Cardiac muscle cell (in vitro differentiated cells and primary cell): ENCODE data around the gene GAA. TPM values are rescaled to one million over a fixed set of nuclear protein-coding genes. Genes with fewer than 3 reads are reported as not detected.

ENCODE experiments used
- DNase-seq, 2 donors: peaks; one replicate each; pipeline versions ENCODE4 v3.0.0 to v3.0.0-alpha.2; 2010 to 2017; ENCODE audit warnings: low read depth in 1 of 2, low spot score in 1 of 2
- H3K27ac ChIP-seq: fragments of 200-600 bp; sonication (generic); 2 replicates; pipeline ENCODE4 v1.5.1; 2016
- H3K27me3 ChIP-seq: fragments of 200-600 bp; sonication (generic); 2 replicates; pipeline ENCODE4 v1.6.0; 2016; ENCODE audit warnings: control low read depth
- H3K36me3 ChIP-seq: fragments of 200-600 bp; sonication (generic); 2 replicates; pipeline ENCODE4 v1.5.1; 2016; ENCODE audit warnings: control low read depth
- H3K4me1 ChIP-seq: fragments of 200-600 bp; sonication (generic); 2 replicates; pipeline ENCODE4 v1.8.1; 2017; ENCODE audit warnings: low read depth, mild to moderate bottlenecking, mixed run types
- H3K4me3 ChIP-seq: fragments of 200-600 bp; sonication (generic); 2 replicates; pipeline ENCODE4 v1.5.1; 2016; ENCODE audit warnings: mild to moderate bottlenecking
- H3K9me3 ChIP-seq: fragments of 200-600 bp; sonication (generic); 2 replicates; pipeline ENCODE4 v1.5.1; 2017; ENCODE audit warnings: low read depth, mild to moderate bottlenecking, control low read depth
- CTCF ChIP-seq: IDR thresholded peaks from 2 replicates; pipeline ENCODE4 v1.5.1; 2012; ENCODE audit warnings: low read depth, mild to moderate bottlenecking, low read length
- polyA plus RNA-seq: library from polyadenylated mRNA; unstranded; fragments of >200 nt; fragmentation: Nextera tagmentation; extraction: Ambion mirVana; gene quantifications from 2 replicates; pipeline ENCODE4 v1.2.1, GENCODE V29; 2016
- total RNA-seq: library from RNA; depleted of rRNA; stranded (reverse); fragments of >200 nt; gene quantifications from 2 replicates; pipeline ENCODE4 v1.2.3, GENCODE V29; 2016

The GAA gene
- total and polyA plus RNA-seq, 2 experiments from 2014 or later: 72.7 to 150 TPM

DNA sequence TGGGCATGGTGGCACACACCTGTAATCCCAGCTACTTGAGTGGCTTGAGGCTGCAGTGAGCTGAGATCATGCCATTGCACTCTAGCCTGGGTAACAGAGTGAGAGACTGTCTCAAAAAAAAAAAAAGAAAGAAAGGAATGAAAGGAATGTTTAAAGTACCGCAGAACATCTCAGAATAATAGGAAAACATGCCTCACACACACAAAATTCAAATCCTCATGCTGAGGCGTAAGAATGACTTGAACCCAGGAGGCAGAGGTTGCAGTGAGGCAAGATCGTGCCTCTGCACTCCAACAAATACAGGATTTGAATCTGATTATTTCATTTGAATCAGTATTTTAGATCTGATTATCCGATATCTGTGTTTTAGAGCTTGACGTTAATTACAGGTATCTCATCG, 21.3 kb upstream of the GAA start:
- no peak overlapping the region for H3K27ac ChIP-seq
- H3K27me3 ChIP-seq: no peaks in the 10 kb centered on the region
- no peaks in the 10 kb centered on the region for H3K4me1 ChIP-seq
- peak in 1 of 2 donors; percentile 38 for DNase-seq
- no peak overlapping the region for H3K4me3 ChIP-seq
- H3K36me3 ChIP-seq: no peaks in the 10 kb centered on the region
- H3K9me3 ChIP-seq: no peaks in the 10 kb centered on the region
- TF ChIP-seq CTCF: no peak

DNA sequence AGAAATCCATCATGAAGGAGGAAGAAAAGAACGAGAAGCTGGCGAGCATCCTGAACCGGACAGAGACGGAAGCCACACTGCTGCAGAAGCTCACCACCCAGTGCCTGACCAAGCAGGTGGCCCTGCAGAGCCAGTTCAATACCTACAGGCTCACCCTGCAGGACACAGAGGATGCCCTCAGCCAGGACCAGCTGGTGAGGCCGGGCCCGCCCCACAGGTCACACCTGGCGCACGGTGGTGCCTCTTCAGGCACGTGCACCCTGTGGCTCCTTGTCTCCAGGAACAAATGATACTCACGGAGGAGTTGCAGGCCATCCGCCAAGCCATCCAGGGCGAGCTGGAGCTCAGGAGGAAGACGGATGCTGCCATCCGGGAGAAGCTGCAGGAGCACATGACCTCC, 19.8 kb upstream of the GAA start:
- Histone ChIP-seq H3K9me3 (no peaks in the 10 kb centered on the region), H3K27me3 (no peaks in the 10 kb centered on the region), H3K4me1 (no peaks in the 10 kb centered on the region), H3K27ac (no peak overlapping the region), H3K4me3 (no peak overlapping the region), H3K36me3 (no peaks in the 10 kb centered on the region)
- no peak for DNase-seq
- no peak for TF ChIP-seq CTCF

GRCh38 chr17:80082403-80083135, 18.8 kb upstream of the GAA start:
- no peaks in the 10 kb centered on the region for H3K4me1 ChIP-seq
- no peaks in the 10 kb centered on the region for H3K27me3 ChIP-seq
- peak; percentile 78 to 84 for DNase-seq
- H3K4me3 ChIP-seq: no peak overlapping the region
- TF ChIP-seq CTCF: peak; percentile 77
- no peaks in the 10 kb centered on the region for H3K36me3 ChIP-seq
- no peaks in the 10 kb centered on the region for H3K9me3 ChIP-seq
- no peak overlapping the region for H3K27ac ChIP-seq

DNA sequence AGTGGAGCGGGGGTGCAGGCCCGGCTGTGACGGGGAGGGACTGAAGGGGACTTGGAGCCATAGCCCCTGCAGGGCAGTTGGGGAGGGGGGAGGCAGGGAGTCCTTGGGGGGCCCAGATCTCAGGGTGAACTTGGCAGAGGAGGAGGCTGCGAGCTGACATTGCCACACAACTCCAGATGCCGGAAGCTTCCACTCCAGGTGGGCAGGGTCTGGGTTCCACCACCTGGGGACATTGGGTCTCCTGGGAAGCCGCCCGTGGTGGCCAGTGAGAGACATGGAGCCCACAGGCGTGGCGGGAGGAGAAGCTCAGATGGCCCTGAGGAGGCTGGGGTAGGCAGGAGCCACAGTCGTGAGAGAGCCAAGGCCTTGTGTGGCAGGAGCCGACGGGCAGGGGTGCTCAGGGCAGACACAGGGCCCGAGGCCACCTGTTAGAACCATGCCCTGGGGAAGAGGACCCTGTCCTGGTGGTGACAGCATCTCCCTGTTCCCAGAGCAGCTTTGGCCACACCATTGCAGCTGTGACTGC, 18.2 kb upstream of the GAA start:
- Histone ChIP-seq H3K4me3 (no peak overlapping the region), H3K36me3 (no peaks in the 10 kb centered on the region), H3K9me3 (no peaks in the 10 kb centered on the region), H3K4me1 (no peaks in the 10 kb centered on the region), H3K27ac (no peak overlapping the region), H3K27me3 (no peaks in the 10 kb centered on the region)
- no peak for DNase-seq
- no peak for TF ChIP-seq CTCF

- Histone ChIP-seq H3K4me1 (no peaks in the 10 kb centered on the region), H3K36me3 (no peaks in the 10 kb centered on the region), H3K27me3 (no peaks in the 10 kb centered on the region), H3K4me3 (no peak overlapping the region), H3K27ac (no peak overlapping the region), H3K9me3 (no peaks in the 10 kb centered on the region)
- TF ChIP-seq CTCF: no peak
- DNase-seq: no peak
Observed at GRCh38 chr17:80084773-80085172, 16.6 kb upstream of the GAA start.
